ENCODE measurements around the gene MPO. TPM values are rescaled to one million over a fixed set of nuclear protein-coding genes. Genes with fewer than 3 reads are reported as not detected.

Gene MPO
- total RNA-seq, 1 experiment from 2014 or later: not detected

GRCh38 chr17:58228679-58229078, 52.1 kb downstream of the MPO start:
- no peak for DNase-seq
- Histone ChIP-seq H3K9me2 (ENCODE audit: insufficient read depth) (no peaks in the 10 kb centered on the region), H2AFZ (no peak overlapping the region), H3K4me3 (no peak overlapping the region), H3K36me3 (ENCODE audit: low read depth) (no peaks in the 10 kb centered on the region), H3K4me2 (no peak overlapping the region), H3F3A (ENCODE audit: insufficient read depth, low read depth) (no peaks in the 10 kb centered on the region), H3K27ac (no peak overlapping the region), H3K79me2 (ENCODE audit: low read depth) (no peaks in the 10 kb centered on the region), H3K27me3 (ENCODE audit: insufficient read depth, low read depth) (peaks cover 29% of the 10 kb centered on the region), H3K4me1 (replicated peaks; ENCODE audit: insufficient read depth) (peaks cover 10% of the 10 kb centered on the region), H3K9me3 (ENCODE audit: insufficient read depth, low read depth) (no peaks in the 10 kb centered on the region), H4K20me1 (ENCODE audit: insufficient read depth) (no peaks in the 10 kb centered on the region)
- CTCF ChIA-PET: no interaction called here
- no TSS peak for BruUV-seq (replicated peaks)
- intact Hi-C loops (cut with micrococcal nuclease; ENCODE audit: unreplicated experiment): no loop called here
- TF ChIP-seq EZH2 (IDR thresholded peaks at IDR 0.05; ENCODE audit: low read depth): no peak
- no peak for TF ChIP-seq CTCF (conservative IDR thresholded peaks at IDR 0.05)
- POLR2A ChIA-PET (ENCODE audit: unreplicated experiment): no interaction called here

DNA sequence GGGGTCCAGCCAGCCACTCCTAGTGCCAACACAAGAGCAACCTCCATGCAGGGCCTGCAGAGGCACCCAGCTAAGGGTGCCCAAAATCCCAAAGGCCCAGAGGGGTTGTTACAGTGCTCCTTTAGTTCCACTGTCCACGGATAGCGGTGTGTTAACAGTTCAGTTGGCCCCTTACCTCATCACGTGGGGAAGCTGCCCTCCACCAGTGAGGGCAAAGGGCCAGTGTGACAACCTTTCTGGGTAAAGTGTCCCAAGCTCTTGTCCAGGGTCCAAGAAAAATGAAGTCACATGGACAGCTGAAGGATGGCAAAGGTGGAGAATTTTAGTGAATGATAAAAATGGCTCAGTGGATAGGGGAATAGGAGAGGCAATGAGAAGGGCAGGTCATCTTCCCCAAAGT, 53.0 kb downstream of the MPO start:
- no peaks in the 10 kb centered on the region for H3K36me3 ChIP-seq (ENCODE audit: low read depth)
- H3K27me3 ChIP-seq (ENCODE audit: insufficient read depth, low read depth): peaks cover 23% of the 10 kb centered on the region
- no peak for TF ChIP-seq EZH2 (IDR thresholded peaks at IDR 0.05; ENCODE audit: low read depth)
- TF ChIP-seq CTCF (conservative IDR thresholded peaks at IDR 0.05): no peak
- ChIA-PET POLR2A (ENCODE audit: unreplicated experiment) (no interaction called here), CTCF (no interaction called here)
- intact Hi-C loops (cut with micrococcal nuclease; ENCODE audit: unreplicated experiment): no loop called here
- H3K9me3 ChIP-seq (ENCODE audit: insufficient read depth, low read depth): no peaks in the 10 kb centered on the region
- no peak for DNase-seq
- no TSS peak for BruUV-seq (replicated peaks)
- H3F3A ChIP-seq (ENCODE audit: insufficient read depth, low read depth): no peaks in the 10 kb centered on the region
- H3K4me3 ChIP-seq: no peak overlapping the region
- H3K9me2 ChIP-seq (ENCODE audit: insufficient read depth): no peaks in the 10 kb centered on the region
- H2AFZ ChIP-seq: no peak overlapping the region
- H3K4me1 ChIP-seq (replicated peaks; ENCODE audit: insufficient read depth): peaks cover 10% of the 10 kb centered on the region
- no peak overlapping the region for H3K27ac ChIP-seq
- no peaks in the 10 kb centered on the region for H4K20me1 ChIP-seq (ENCODE audit: insufficient read depth)
- H3K4me2 ChIP-seq: no peak overlapping the region
- H3K79me2 ChIP-seq (ENCODE audit: low read depth): no peaks in the 10 kb centered on the region

GRCh38 chr17:58224315-58224714, 56.4 kb downstream of the MPO start:
- CTCF ChIA-PET: no interaction called here

More at GRCh38 chr17:58224315-58224714, 56.4 kb downstream of the MPO start:
- Histone ChIP-seq H3K4me3 (no peak overlapping the region), H3K9me2 (ENCODE audit: insufficient read depth) (no peaks in the 10 kb centered on the region), H3K79me2 (ENCODE audit: low read depth) (no peaks in the 10 kb centered on the region), H3K36me3 (ENCODE audit: low read depth) (no peaks in the 10 kb centered on the region), H3K4me1 (replicated peaks; ENCODE audit: insufficient read depth) (peaks cover 17% of the 10 kb centered on the region), H3K27me3 (ENCODE audit: insufficient read depth, low read depth) (peaks cover 4% of the 10 kb centered on the region; the same call in 1 of the 2 replicates), H3K27ac (no peak overlapping the region), H3K9me3 (ENCODE audit: insufficient read depth, low read depth) (no peaks in the 10 kb centered on the region), H3K4me2 (peak overlapping the region; percentile 26), H2AFZ (no peak overlapping the region), H3F3A (ENCODE audit: insufficient read depth, low read depth) (no peaks in the 10 kb centered on the region), H4K20me1 (ENCODE audit: insufficient read depth) (no peaks in the 10 kb centered on the region)
- TF ChIP-seq EZH2 (IDR thresholded peaks at IDR 0.05; ENCODE audit: low read depth): no peak
- no peak for TF ChIP-seq CTCF (conservative IDR thresholded peaks at IDR 0.05)
- DNase-seq: peak in 1 of 2 experiments; percentile 75
- POLR2A ChIA-PET (ENCODE audit: unreplicated experiment): interaction anchor here (0.6 kb wide), 1 partner anchor 245 kb away, joined by 3 read pairs; no protein-coding TSS in a partner anchor
- intact Hi-C loops (cut with micrococcal nuclease; ENCODE audit: unreplicated experiment): no loop called here
- BruUV-seq (replicated peaks): no TSS peak

Other genes with a start within 250 kb of the MPO start
- gene DYNLL2, start 197.5 kb downstream of the MPO start, total RNA-seq (2021): 29.3 and 36.2 TPM in 2 replicates
- gene OR4D1, start 132.6 kb downstream of the MPO start, total RNA-seq (2021): not detected in 2 replicates
- not detected in 2 replicates for gene OR4D2, start 114.0 kb downstream of the MPO start, total RNA-seq (2021)
- gene EPX, start 88.2 kb downstream of the MPO start, total RNA-seq (2021): not detected in 2 replicates
- gene MKS1, start 61.7 kb downstream of the MPO start, total RNA-seq (2021): 28.6 and 30.1 TPM in 2 replicates
- not detected in 2 replicates for gene LPO, start 42.4 kb downstream of the MPO start, total RNA-seq (2021)
- gene TSPOAP1, start 47.9 kb upstream of the MPO start, total RNA-seq (2021): 0.15 and 0.18 TPM in 2 replicates
- 72.2 and 74.8 TPM in 2 replicates for gene SUPT4H1, start 71.3 kb upstream of the MPO start, total RNA-seq (2021)
- 0.33 TPM in 1 of 2 replicates, not detected in the other for gene RNF43, start 136.6 kb upstream of the MPO start, total RNA-seq (2021)
- not detected in 2 replicates for gene HSF5, start 207.5 kb upstream of the MPO start, total RNA-seq (2021)
- 35.1 and 39.6 TPM in 2 replicates for gene MTMR4, start 233.7 kb upstream of the MPO start, total RNA-seq (2021)

All from PC-9 (cell line).